ENCODE data around the gene APIP. TPM values are rescaled to one million over a fixed set of nuclear protein-coding genes. Genes with fewer than 3 reads are reported as not detected.

The APIP gene
- total RNA-seq, 1 experiment from 2014 or later: 31.3 TPM

DNA sequence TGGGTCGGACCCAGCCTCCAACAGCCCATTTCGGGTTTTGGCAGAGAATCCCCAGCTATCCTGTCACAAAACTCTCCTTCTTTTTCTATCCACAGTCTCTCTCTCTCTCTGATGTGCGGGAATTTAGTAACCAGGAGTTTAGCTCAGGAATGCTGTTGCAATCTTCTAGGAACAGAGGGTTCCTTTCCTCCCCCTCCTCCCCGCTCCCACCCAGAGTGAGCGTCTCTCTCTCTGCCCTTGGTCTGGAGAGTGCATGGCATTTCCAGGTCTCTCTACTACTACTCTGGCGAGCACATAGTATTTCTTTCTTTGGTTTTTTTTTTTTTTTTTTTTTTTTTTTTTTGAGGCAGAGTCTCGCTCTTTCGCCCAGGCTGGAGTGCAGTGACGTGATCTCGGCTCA lies 17.7 kb downstream of the APIP start:
- Histone ChIP-seq H3T11ph (ENCODE audit: low read length) (no peak overlapping the region), H3K56ac (ENCODE audit: insufficient read length, low read depth, low read length) (no peak overlapping the region), H3K23me2 (ENCODE audit: insufficient read length, low read depth, low read length, poor library complexity, severe bottlenecking) (no peaks in the 10 kb centered on the region), H3K9me3 (ENCODE audit: control insufficient read depth, low read depth, low read length) (peaks cover 44% of the 10 kb centered on the region), H4K20me1 (ENCODE audit: control insufficient read depth, insufficient read depth, insufficient read length) (no peaks in the 10 kb centered on the region), H2BK5ac (ENCODE audit: insufficient read length, low read length) (no peak overlapping the region), H2BK120ac (ENCODE audit: low read depth, low read length, poor library complexity, severe bottlenecking) (no peak overlapping the region), H3K79me2 (ENCODE audit: insufficient read depth, low read length) (no peaks in the 10 kb centered on the region; the same call in 1 of the 2 replicates), H3K4ac (ENCODE audit: low read depth, low read length) (no peak overlapping the region), H3K4me2 (ENCODE audit: insufficient read depth, insufficient read length, low read length) (no peak overlapping the region), H2BK15ac (ENCODE audit: low read depth, low read length) (no peak overlapping the region), H4K8ac (replicated peaks; ENCODE audit: insufficient read length, low read depth, low read length) (no peak overlapping the region), H2AFZ (ENCODE audit: low read length) (no peak overlapping the region), H2BK20ac (ENCODE audit: low read depth, low read length, poor library complexity, severe bottlenecking) (no peak overlapping the region), H3K9ac (ENCODE audit: extremely low read depth, insufficient read length, low read length) (no peak overlapping the region), H3K27me3 (ENCODE audit: insufficient read depth, low read length) (no peaks in the 10 kb centered on the region), H2BK12ac (ENCODE audit: insufficient read length, low read depth, low read length) (no peak overlapping the region), H3K14ac (ENCODE audit: insufficient read depth, low read length) (no peak overlapping the region), H2AK5ac (ENCODE audit: insufficient read length, low read length) (no peak overlapping the region), H3K18ac (ENCODE audit: insufficient read length, low read depth, low read length) (no peak overlapping the region), H4K91ac (ENCODE audit: insufficient read length, low read depth, low read length) (no peak overlapping the region), H3K23ac (ENCODE audit: insufficient read length, low read depth, low read length) (no peak overlapping the region), H3K27ac (ENCODE audit: insufficient read length, low read depth, low read length) (no peak overlapping the region), H3K4me1 (ENCODE audit: insufficient read depth, low read length) (no peaks in the 10 kb centered on the region), H4K5ac (ENCODE audit: insufficient read length, low read depth, low read length) (no peak overlapping the region), H3K79me1 (ENCODE audit: insufficient read depth, low read depth, low read length, poor library complexity, severe bottlenecking) (peaks cover 6% of the 10 kb centered on the region)
- Mint-ChIP-seq H3K27ac (no peak overlapping the region), H3K36me3 (ENCODE audit: insufficient read depth in 1 of 3, low read depth in 3 of 3) (peaks cover 42 to 61% (median 60%) of the 10 kb centered on the region in 3 experiments), H3K9me3 (peaks cover 48 to 59% of the 10 kb centered on the region in 2 experiments), H3K27me3 (ENCODE audit: low read depth) (no peaks in the 10 kb centered on the region), H3K4me1 (no peaks in the 10 kb centered on the region), H3K4me3 (no peak overlapping the region)
- no peak for DNase-seq
- no CpG with 5 or more reads among the region's 10 CpGs for WGBS (ENCODE audit: extremely low coverage, insufficient read length, low lambda C conversion rate)
- TF ChIP-seq, protein P1, sequence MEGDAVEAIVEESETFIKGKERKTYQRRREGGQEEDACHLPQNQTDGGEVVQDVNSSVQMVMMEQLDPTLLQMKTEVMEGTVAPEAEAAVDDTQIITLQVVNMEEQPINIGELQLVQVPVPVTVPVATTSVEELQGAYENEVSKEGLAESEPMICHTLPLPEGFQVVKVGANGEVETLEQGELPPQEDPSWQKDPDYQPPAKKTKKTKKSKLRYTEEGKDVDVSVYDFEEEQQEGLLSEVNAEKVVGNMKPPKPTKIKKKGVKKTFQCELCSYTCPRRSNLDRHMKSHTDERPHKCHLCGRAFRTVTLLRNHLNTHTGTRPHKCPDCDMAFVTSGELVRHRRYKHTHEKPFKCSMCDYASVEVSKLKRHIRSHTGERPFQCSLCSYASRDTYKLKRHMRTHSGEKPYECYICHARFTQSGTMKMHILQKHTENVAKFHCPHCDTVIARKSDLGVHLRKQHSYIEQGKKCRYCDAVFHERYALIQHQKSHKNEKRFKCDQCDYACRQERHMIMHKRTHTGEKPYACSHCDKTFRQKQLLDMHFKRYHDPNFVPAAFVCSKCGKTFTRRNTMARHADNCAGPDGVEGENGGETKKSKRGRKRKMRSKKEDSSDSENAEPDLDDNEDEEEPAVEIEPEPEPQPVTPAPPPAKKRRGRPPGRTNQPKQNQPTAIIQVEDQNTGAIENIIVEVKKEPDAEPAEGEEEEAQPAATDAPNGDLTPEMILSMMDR (conservative IDR thresholded peaks at IDR 0.05): no peak
